Stimulated activated CD8-positive, alpha-beta memory T cell treated with anti-CD3 and anti-CD28 coated beads, Interleukin-7, amount 100 ng/mL, for 4 hours (primary cell): Measurements from ENCODE around the gene SPRY4.
"Not testable (repeated sequence)": the region's sequence is repeated elsewhere in the genome, so short reads cannot be mapped to it uniquely, and the experiment has no call there.

ENCODE experiments used
- DNase-seq, 2 donors: peaks; one replicate each; pipeline ENCODE4 v3.0.0-alpha.2; 2020; ENCODE audit warnings: low read depth in 2 of 2

Gene SPRY4

DNA sequence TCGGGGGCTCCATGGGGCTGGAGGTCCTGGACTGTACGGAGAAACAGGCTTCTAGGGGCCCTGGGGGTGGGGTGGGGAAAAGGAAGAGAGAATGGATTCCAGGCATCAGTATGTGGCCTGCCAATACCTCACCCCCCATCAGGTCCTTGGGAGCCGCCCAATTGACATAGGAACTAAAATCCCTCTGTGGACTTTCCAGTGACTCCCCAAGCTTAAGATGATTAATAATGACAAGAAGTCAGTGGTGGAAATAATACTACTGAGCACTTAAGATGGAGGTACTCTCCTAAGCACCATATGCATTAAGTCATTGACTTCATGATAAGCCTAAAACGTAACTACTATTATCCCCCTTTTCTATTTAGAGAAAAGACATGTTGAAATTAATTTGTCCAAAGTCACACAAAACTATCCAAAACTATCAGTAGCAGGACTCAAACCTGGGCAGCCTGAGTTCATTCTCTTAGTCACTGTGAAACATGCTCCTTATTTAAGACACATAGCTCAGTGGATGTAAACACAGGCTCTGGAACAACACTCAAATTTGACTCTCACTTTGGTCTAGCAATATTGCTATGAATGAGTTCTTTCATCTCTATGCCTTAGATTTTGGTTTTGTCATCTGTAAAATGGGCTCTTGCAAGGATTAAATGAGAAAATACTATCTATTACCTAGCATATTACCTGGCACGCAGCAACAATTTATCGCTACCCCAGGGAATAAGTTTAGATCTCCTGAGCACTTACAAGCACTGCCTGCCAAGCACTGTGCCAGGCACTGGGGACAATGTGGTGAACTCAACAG is 9.5 kb downstream of the SPRY4 start:
- DNase-seq, result no peak

DNA sequence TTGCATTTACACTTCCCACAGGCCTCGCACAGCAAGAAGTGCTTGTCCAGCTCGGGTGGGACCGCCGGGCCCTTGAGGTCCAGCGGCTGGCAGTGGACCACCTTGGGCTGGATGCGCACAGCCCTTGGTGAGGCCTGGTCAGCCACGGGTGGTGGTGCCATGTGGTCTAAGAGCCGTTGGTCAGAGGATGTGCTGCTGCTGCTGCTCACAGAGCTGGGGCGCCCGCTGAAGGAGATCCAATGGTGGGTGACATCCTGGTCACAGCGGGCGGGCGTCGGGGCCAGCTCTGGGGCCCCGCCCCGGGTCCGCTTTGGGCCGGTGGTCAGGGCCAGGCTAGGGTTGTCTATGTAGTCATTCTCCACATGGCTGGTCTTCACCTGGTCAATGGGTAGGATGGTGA is 10.2 kb downstream of the SPRY4 start:
- DNase-seq, result no peak

DNA sequence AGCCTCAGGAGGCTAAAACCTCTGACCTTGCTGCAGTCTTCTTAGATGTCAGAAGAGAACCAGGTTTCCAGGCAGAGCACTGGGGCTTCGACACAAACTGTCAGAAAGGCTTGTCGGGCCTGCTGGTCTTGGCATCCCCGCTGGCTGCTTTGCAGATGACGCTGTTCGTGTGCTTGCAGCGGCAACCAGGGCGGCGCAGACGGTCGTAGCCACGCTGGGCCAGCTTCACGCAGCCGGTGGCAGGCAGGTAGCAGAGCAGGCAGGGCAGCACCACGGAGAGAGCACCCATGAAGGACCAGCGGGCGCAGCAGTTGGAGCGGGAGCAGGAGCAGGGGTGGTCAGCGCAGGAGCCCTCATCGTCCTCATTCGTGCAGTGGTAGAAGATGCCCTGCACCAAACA is 10.7 kb downstream of the SPRY4 start:
- no peak for DNase-seq

DNA sequence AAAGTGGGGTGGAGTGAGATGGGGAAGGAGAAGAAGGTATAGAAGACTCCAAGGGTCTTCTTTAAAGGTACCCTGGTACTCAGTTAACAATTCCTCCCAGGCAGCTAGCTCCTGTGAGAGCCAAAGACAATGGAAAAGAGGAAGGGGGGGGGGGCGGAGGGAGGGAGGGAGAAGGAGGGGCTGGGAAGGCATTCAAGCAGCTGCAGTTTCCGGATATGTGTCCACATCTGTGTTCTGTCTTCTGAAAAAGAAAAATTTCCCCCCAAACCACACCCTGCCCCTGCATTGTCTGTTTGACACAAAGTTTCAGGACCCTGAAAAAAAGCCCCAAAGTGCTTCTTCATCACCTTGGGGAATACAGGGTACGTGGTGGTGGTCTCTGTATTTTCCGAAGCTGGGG is 11.1 kb downstream of the SPRY4 start:
- DNase-seq, result no peak

DNA sequence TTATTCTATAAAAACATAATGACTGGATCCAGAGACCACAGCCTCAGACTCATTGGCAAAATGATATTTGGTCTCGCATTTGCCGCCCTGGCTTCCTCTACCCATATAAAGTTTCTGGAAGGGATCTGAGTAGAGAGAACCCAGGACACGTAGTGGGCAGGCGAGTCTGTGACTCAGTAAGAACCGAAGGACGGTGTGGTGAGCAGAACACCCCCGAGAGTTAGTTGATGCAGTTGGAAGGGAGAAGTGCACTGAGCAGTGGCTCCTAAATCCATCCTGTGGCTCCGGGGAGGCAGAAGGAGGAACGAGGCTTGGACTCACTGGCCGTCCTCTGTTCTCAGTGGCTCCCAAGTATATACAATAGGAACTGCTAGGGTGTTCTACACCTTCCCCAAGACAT is 11.5 kb downstream of the SPRY4 start:
- no peak for DNase-seq

DNA sequence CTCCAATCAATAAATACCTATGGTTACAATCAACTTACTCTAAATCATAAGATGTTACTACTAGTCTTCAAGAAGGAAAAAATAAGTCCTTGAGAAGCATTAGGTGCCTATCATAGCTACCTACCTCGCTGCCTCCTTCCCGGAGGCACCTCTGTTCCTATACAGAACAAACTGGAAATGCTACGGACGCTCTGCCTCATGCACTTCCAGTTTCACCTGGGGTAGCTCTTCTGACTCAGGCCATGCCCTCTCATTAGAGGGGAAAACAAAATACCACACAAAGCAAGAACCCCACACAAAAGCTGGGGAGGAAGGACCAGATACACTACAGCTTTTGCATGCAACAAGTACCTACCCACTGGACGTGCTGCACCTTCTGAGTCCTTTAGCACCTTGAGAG is 12.4 kb downstream of the SPRY4 start:
- DNase-seq, result no peak

DNA sequence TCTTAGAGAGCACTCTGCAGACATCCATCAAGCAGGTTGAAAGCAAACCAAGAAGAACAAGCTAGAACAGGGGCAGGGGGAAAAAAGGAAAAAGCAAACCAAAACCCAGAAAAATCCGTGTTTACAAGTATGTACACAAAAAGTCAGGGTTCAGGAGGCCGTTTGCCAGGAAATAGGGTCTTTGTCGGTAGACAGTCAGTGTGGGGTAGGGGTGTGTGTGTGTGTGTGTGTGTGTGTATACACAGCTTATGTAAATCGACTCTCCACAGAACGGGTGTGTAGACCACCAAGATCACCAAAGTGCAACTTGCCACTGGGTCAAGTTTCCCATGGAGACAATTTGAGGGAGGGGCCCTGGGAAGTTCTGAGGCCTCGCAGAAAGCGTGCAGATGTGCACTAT is 13.1 kb downstream of the SPRY4 start:
- DNase-seq, result no peak

DNA sequence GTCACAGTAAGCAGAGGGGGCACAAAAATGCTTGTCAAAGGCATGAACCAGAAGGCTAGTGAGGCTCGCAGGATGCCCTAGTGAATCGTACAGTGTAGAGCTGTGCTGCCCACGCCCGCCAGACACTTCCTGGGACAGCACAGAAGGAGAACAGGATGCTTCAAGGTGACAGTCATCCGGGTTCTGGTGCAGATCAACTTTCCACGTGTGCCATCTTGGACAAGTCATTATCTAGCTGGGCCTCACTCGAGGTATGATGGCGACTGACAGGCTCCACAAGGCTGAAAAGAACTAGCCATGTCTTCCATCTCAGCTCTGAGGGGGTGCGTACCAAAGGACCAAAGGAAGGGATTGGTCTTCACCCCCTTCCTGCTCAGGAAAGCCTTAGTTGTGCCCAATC is 14.0 kb downstream of the SPRY4 start:
- DNase-seq, result no peak

DNA sequence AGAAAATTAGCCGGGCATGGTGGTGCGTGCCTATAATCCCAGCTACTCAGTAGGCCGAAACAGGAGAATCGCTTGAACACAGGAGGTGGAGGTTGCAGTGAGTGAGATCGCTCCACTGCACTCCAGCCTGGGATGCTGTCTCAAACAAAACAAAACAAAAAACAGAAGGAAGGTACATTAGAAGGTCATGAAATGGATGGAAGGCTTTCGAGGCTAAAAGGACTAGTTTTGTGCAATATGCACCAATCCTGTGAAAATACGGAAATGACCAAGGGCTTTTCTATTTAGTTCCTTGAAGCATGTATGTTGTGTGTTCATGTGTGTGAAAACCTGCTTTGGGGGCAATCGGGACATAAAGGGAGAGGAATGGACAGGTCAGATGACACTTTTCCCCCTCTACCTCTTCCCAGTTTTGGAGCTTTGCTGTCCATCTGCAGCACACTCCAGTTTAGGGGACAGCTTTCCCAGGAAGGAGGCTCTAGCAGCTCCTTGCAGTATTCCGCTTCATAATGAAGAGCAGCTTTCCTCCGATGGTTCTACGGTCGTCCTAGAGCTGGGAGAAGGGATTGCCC is 15.0 kb downstream of the SPRY4 start:
- no peak for DNase-seq

DNA sequence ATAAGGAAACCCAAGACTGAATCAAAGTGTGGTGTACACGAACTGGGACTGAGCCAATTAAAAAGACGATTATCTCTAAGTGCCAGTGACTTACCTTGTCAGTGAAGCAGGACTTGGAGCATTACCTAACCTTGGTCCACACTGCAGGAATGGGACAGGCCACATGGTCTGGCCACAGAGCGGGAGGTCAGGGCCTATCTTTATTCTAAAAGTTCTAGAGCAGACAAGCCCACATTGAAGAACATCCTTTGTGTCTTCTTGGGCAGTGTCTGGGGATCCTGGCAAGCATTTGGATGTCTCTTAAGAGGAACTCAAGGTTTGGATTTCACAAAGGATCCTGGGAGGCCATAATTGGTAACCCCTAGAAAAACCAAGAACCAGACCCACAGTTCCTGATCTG is 16.5 kb downstream of the SPRY4 start:
- no peak for DNase-seq

DNA sequence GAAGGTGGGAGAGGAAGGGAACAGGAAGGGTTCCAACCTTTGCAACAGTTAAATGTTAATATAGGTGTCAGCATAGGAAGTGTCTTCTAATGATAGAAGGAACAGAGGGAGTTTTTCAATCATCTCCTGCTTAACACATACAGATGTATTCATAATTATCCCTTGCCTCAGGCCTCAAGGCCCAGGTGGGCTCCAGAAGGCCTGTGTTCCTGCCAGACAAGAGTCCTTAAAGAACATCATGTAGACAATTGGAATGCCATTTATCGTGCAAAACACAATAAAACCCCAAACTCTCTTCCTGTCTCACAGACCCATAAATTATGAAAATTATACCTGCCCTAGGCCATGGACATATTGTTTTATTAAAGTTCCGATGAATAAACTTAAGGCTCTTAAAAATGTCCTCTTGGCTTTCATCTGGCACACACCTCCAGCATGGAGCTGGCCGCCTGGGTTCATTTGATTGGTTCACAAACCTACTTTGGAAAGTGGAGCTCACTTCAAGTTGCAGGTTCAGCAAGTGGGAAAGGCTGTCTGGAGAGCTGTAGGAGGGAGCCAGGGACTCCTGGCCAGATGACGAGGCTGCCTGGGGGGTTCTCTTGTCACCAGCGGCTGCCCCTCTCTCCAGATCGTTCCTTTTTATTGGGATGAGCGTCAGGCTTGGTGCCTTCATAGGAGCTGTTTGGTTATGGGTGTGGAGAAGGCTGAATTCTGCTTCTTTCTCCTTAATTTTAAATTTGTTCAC is 17.5 kb downstream of the SPRY4 start:
- no peak for DNase-seq

DNA sequence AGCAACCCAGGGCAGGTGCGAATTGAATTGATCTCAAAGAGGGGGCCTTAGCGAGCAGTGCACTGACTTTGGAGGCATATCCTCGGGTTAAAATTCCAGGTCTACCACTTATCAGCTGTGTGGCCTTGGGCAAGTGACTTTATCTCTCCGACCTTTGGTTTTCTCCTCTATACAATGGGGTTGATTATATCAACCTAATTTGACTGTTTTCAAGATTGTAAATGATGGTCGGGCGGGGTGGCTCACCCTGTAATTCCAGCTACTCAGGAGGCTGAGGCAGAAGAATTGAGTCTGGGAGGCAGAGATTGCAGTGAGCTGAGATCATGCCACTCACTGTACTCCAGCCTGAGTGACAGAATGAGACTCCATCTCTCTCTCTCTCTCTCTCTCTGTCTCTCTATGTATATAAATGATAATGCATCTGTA is 18.7 kb downstream of the SPRY4 start:
- no peak for DNase-seq

DNA sequence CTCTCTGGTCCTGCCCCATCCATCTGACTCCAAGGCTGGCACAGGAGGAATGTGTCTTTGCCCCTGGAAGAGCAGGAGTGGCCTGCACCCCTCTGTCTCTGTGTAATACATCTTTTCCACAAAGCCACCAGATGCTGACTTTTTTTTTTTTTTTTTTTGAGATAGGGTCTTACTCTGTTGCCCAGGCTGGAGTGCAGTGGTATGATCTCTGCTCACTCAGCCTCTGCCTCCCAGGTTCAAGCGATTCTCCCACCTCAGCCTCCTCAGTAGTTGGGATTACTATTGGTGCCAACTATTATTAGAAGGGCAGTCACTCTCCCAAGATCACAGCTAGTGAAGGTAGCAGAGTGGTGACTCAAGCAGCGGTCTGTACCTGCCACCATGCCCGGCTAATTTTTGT is 19.6 kb downstream of the SPRY4 start:
- no peak for DNase-seq

DNA sequence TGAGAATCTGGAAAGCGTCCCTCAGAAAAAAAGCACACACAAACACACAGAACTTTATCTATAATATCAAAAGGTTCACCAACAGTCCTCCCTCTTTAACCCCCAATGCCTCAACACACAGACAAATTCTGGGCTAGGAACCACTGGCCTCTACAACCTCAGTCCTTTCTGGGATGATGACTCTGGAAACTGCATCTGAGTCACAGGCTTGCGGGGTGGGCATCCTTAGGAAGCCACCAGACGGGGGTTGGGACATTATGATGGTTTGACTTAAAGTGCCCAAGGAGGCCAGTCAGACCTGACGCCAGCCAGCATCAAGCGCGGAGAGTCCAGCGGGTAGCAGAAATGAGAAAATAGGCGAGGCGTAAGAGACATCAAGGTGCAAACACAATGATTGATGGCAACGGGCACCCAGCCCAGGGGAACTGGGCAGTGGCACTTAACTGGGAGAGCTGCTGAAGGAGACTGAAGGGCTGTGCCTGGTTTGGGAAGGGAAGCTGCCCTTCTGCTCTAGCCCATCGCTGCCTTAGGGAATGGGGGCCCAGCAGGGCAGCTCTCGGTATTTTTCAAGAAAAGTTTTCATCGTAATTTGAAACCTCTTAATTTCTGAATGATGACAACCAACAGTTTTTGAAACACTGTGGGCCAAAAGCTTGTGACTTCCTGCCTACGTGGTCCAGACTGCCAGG is 20.7 kb downstream of the SPRY4 start:
- DNase-seq, result no peak

DNA sequence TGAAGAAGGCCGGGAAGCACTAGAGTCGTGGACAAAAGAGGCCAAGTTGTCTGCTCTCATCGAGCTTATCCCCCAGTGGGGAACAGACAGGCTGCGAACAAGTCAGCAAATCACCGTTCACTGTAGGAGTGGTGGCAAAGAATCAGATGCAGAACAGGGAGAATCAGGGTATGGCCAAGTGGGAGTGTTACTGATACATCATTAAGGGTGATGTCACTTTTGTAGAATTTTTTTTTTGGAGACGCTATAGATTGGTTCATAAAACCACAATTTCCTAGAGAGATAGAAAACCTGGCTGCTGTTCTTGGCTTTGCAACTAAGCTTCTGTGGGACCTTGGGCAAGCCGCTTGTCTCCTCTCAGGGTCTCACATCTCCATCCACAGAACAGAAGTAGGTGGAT is 21.3 kb downstream of the SPRY4 start:
- no peak for DNase-seq

DNA sequence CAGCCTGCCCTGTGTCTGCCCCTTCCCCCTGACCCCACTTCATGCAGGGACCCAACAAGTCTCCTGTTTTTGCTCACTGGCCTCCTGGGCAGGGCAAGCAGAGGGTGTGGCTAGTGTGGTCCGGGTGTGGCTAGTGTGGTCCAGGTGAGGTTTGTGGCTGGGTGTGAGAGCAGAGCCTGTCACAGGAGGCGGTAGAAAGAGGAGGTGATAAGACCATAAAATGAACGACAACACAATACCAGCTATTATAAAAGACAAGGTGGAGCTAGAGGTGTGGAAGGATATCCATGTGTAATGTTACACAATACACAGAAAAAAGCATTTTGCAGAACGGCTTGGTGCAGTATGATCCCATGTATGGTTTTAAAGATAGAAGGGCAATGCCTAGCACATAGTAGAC is 23.3 kb downstream of the SPRY4 start:
- DNase-seq, result no peak

DNA sequence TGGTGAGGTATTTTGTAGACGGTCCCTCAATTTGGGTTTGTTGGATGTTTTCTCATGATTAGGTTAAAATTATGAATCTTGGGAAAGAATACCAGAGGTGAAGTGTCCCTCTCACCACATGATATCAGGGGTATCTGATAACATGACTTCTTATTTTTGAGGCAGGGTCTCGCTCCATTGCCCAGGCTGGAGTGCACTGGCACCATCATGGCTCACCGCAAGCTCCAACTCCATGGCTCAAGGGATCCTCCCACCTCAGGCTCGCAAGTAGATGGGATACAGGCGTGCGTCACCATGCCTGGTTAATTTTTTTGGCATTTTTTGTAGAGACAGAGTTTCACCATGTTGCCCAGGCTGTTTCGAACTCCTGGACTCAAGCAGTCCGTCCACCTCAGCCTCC is 24.1 kb downstream of the SPRY4 start:
- no peak for DNase-seq

DNA sequence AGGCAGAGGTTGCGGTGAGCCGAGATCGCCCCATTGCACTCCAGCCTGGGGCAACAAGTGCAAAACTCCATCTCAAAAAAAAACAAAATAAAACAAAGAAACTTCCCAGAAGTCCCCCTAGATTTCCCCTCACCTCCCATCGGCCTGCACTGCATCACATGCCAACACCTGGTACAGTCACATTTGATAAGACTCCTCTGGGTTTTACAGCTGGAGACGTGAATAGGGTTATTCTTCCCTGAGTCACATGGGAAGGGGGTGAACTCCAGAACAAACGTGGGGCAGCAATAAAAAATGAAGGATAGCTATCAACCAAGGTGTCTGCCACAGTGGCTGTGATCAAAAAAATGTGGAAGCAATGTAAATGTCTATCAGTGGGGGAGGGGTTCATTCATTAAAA is 26.0 kb downstream of the SPRY4 start:
- no peak for DNase-seq

DNA sequence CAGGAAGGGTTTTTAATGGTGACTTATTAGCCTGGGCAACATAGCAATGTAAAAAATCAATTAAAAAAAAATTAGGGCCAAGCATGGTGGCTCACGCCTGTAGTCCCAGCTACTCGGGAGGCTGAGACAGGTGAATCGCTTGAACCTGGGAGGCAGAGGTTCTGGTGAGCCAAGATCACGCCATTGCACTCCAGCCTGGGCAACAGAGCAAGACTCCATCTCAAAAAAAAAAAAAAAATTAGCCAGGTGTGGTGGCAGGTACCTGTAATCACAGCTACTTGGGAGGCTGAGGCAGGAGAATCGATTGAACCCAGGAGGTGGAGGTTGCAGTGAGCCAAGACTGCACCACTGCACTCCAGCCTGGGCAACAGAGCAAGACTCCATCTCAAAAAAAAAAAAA is 27.0 kb downstream of the SPRY4 start:
- not testable (repeated sequence) for DNase-seq

DNA sequence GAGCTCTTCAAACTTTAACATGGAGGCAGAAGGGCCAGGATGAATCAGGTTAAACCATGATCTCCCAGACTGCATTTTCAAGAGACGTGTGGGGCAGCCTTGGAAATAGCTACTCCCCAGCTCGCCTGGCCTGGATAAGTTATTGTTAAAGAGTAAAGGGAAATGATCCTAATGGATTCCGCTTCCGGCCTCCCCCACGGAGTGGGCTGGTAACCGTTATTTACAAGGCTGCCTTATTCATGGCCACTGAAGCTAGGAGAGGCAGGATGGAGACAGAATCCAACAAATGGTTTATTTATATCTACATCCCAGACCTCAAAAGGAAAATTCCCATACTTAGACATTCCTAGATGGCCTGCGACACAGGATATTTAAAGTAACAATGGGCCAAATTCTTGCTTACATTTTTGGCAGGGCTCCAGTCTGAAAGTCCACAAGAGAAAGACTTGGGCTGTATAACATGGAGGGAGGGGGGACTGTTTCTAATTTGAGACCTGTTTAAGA is 27.9 kb downstream of the SPRY4 start:
- DNase-seq, result no peak

DNA sequence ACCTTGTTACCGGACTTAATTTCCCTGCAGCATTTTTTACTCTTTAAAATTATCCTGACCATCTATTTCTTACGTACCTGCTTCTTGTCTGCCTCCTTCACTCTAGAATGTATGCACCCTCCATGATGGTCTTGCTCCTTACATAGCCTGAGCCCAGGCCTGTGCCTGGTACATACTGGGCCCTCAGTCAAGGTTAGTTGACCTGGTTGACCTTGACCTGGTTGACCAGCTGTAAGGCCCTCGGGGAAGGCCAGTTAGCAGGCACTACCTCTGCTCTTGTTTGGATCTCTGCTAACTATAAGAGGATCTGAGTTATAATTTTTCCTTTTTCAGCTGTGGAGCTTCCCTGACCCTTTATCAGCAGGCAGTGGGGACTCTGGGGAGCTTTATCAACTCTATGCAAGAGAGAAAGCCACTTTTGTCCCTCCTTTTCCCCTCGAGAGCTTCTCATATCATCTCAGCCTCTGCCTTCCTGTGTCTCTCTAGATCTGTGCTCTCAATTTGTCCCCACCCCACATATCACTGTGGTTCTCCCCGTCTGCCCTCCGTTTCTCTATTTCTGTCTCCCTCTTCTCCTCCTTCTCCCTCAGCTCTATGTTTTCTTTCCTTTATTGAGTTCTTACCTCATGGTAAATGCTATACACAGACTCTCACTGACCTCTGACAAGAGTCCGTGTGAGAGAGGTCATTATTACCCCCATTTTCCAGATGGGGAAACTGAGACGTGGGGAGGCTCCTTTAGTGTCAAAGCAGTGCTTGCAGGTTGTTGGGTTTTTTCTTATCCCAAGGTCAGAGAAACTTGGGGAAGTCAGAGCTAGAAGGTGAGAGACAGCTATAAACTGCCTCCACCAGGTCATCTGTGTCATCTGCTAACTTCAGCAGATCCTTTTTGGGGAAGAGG is 28.6 kb downstream of the SPRY4 start:
- no peak for DNase-seq
